ENCODE measurements around the gene FBLN7. TPM values are rescaled to one million over a fixed set of nuclear protein-coding genes. Genes with fewer than 3 reads are reported as not detected.

FBLN7 gene
- total and polyA plus RNA-seq, 11 donors = 0.23 to 2.9 (median 0.49) TPM; not detected in 1

- H3K36me3 ChIP-seq = no peaks in the 10 kb centered on the region
- DNase-seq (no peak), ATAC-seq (no peak)
- no peak overlapping the region for H3K4me3 ChIP-seq
- 62 to 82% (median 74%) methylated on average over 3 of the region's 3 CpGs for WGBS, 4 donors
- no peak overlapping the region for H3K27ac ChIP-seq
- intact Hi-C loops (cut with DNase I) = no loop called here
- no peaks in the 10 kb centered on the region for H3K27me3 ChIP-seq
- H3K4me1 ChIP-seq = peaks cover 0 to 11% (median 0%) of the 10 kb centered on the region in 12 donors
- H3K9me3 ChIP-seq = no peaks in the 10 kb centered on the region
- TF ChIP-seq POLR2A (IDR thresholded peaks at IDR 0.05) (no peak), CTCF (IDR thresholded peaks at IDR 0.05) (no peak)
Observed at GRCh38 chr2:112157472-112157871, 19.3 kb downstream of the FBLN7 start.

- H3K4me3 ChIP-seq = no peak overlapping the region
- no peaks in the 10 kb centered on the region for H3K27me3 ChIP-seq
- no peaks in the 10 kb centered on the region for H3K36me3 ChIP-seq
- 96 to 97% (median 97%) methylated on average over 31 of the region's 31 CpGs for WGBS, 4 donors
- no peak for TF ChIP-seq POLR2A (IDR thresholded peaks at IDR 0.05)
- no peak for TF ChIP-seq CTCF (IDR thresholded peaks at IDR 0.05)
- H3K4me1 ChIP-seq = peaks cover 0 to 11% (median 0%) of the 10 kb centered on the region in 12 donors
- no peak overlapping the region for H3K27ac ChIP-seq
- DNase-seq (no peak), ATAC-seq (no peak)
- H3K9me3 ChIP-seq = no peaks in the 10 kb centered on the region
- intact Hi-C loops (cut with DNase I) = no loop called here
Observed at GRCh38 chr2:112159454-112159921, 21.3 kb downstream of the FBLN7 start.

DNA sequence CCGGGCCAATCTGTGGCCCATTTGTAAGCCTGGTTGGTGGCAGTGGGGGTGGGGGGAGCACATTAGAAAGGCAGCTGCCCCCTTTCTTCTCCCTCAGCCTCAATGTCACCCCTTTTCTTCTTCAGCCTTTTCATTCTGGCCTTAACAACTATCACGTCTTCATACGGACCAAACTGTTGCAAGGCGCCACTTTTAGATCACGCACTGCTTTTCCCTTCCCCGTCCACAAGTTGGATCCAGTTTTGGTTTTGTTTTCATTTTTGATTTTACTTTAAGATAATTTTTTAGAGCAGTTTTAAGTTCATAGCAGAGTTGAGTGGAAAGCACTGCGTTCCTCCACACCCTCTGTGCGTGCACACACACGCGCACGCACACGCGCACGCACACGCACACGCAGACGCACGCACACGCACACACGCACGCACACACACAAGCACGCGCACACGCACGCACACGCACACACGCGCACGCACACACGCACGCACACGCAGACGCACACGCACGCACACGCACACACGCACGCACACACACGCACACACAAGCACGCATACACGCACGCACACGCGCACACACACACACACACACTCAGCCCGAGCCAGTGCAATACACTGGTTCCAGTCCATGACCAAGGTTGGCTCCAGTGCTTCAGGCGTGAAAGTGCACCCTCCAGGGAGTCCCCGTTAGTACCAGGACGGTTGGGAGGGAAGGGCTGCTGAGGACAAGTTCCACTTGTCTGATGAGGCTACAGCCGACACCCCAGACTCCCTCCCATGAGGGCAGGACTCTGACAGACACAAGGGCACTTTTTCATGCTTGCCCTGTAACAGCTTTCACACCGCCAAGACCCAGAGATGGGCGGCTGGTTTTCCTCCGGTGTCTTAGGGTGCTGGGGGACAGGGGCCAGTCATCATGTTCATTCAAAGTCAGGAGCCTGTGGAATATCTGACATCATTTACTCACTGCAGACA, 22.4 kb downstream of the FBLN7 start:
- H3K9me3 ChIP-seq = no peaks in the 10 kb centered on the region
- H3K36me3 ChIP-seq = no peaks in the 10 kb centered on the region
- H3K4me3 ChIP-seq = no peak overlapping the region
- H3K27ac ChIP-seq = no peak overlapping the region
- ATAC-seq = no peak
- TF ChIP-seq CTCF (IDR thresholded peaks at IDR 0.05) = no peak
- TF ChIP-seq POLR2A (IDR thresholded peaks at IDR 0.05) = no peak
- H3K27me3 ChIP-seq = no peaks in the 10 kb centered on the region
- 80 to 86% (median 82%) methylated on average over 51 to 52 of the region's 52 CpGs for WGBS, 4 donors
- peaks cover 0 to 6% (median 0%) of the 10 kb centered on the region in 12 donors for H3K4me1 ChIP-seq
- intact Hi-C loops (cut with DNase I) = no loop called here
- DNase-seq = no peak

- intact Hi-C loops (cut with DNase I) = no loop called here
- H3K27me3 ChIP-seq = no peaks in the 10 kb centered on the region
- no peak for ATAC-seq
- no peak for DNase-seq
- no peaks in the 10 kb centered on the region for H3K36me3 ChIP-seq
- no peaks in the 10 kb centered on the region for H3K4me1 ChIP-seq
- no peaks in the 10 kb centered on the region for H3K9me3 ChIP-seq
- H3K4me3 ChIP-seq = no peak overlapping the region
- TF ChIP-seq POLR2A (IDR thresholded peaks at IDR 0.05) (no peak), CTCF (IDR thresholded peaks at IDR 0.05) (no peak)
- H3K27ac ChIP-seq = no peak overlapping the region
- WGBS, 4 donors = 90 to 94% (median 93%) methylated on average over 9 of the region's 9 CpGs
Observed at GRCh38 chr2:112161431-112162145, 23.4 kb downstream of the FBLN7 start.

Data from heart left ventricle (tissue), 16 donors.